GM18499 (cell line): ENCODE data around the gene SPDYE2B.
"Not testable (repeated sequence)": the region's sequence is repeated elsewhere in the genome, so short reads cannot be mapped to it uniquely, and the experiment has no call there.

Source experiments
- ATAC-seq: cut with Tn5 transposase; IDR thresholded peaks from one replicate; pipeline ENCODE4 v1.9.1; 2021; ENCODE audit warnings: moderate number of reproducible peaks; ENCODE audit not compliant: insufficient read depth, unreplicated experiment

Gene SPDYE2B, protein sequence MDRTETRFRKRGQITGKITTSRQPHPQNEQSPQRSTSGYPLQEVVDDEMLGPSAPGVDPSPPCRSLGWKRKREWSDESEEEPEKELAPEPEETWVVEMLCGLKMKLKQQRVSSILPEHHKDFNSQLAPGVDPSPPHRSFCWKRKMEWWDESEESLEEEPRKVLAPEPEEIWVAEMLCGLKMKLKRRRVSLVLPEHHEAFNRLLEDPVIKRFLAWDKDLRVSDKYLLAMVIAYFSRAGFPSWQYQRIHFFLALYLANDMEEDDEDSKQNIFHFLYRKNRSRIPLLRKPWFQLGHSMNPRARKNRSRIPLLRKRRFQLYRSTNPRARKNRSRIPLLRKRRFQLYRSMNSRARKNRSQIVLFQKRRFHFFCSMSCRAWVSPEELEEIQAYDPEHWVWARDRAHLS

DNA sequence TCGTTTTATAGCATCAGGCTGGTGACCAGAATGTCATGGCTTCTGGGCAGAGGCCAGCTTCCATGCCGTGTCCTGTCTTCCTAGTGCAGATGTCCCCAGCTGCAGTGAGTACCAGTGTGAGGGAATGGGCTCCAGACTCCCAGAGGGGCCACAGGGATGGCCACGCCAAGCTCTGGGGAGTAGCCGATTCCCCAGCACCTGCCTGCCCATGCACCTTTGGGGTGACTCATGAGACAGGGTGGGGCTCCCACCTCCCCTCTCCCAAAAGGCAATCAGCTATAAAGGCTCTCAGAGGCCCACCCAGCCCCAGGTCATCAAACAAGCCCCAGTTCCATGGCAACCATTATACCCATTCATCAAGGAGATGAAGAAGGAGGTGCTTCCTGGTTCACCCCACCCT lies at the start of gene SPDYE2B:
Gene SPDYE2B (plus strand): TSS at position 396 of the 400 bp plus-strand sequence. CDS start 2,030 bp downstream, outside the sequence.
- ATAC-seq = not testable (repeated sequence)

DNA sequence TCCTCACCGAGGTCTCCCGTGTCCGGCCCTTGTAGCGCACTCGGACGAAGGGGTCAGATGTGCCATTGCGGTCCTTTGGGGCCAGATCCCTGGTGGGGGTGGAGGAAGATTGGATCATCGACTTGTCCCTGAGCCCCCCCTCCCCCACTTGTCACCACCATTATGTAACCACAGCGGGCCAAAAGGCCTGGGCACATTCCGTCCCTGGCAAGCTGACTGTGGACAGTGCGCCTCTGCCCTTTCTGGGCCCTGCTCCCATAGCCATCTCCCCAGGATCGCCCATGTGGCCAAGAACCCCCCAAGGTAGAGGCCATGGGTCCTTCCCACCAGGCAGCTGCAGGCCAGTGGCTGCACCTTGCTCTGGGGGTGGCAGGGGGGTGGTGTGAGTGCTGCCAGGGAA lies 47.8 kb upstream of the SPDYE2B start:
- ATAC-seq = not testable (repeated sequence)

DNA sequence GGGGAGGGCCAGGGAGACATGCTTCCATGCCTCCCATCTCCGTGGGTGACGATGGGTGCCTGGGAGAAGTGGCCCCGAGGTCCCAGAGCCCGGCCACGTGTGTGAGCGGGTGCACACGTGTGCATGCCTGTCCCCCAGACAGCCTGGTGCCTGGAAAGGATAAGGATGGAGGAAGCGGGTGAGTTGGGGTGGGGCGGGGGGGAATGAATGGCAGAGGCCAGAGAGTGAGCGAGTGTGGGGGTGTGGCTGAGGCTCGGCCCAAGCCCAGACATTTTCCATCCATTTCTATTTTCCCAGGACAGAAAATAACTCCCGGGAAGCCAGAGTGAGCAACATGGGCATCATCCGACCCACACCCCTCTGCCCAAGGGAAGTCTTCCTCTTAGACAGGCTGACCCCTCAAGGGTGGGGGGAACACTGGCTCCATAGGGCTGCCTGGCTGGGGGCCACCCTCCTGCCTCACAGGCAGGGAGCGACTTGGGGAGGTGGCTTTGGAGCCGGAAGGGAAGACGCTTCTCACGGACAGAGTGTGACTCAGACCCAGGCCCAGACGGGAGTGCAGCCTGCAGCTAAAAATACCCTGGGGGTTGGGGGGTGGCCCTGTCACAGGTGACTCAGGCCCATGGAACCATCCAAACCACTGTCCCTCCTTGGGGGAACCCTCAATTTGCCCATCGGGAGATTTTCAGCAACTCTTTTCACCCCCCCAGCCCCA lies 45.5 kb upstream of the SPDYE2B start:
- ATAC-seq = not testable (repeated sequence)

DNA sequence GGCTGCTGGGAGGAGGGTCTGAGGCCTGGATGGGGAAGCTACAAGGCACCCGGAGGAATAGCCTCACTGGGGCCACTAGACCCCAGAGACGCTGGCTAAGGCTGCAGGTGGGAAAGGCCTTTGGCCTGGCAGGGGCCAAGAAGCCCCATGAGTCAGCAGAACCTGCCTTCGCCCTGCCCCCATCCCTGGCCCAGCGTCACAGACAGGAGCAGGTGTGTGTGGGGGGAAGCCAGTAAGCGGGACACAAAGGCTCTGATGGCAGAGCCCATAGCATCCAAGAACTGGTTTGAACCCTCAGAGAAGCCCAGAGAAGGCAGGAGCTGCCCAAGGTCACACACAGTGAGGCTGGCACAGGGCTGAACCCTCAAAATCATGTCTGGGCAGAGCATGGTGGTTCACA lies 43.3 kb upstream of the SPDYE2B start:
- ATAC-seq = not testable (repeated sequence)

DNA sequence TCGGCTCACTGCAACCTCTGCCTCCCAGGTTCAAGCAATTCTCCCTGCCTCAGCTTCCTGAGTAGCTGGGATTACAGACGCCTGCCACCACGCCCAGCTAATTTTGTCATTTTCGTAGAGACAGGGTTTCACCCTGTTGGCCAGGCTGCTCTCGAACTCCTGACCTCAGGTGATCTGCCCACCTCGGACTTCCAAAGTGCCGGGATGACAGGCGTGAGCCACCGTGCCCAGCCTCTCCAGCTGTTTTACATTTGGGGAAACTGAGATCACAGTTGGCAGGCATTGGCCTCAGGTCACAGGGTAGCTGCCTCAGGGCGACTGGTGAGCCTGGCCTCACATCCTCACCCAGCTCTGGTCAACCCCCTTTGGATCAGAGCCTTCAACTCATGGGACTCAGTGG lies 40.4 kb upstream of the SPDYE2B start:
- ATAC-seq = not testable (repeated sequence)

DNA sequence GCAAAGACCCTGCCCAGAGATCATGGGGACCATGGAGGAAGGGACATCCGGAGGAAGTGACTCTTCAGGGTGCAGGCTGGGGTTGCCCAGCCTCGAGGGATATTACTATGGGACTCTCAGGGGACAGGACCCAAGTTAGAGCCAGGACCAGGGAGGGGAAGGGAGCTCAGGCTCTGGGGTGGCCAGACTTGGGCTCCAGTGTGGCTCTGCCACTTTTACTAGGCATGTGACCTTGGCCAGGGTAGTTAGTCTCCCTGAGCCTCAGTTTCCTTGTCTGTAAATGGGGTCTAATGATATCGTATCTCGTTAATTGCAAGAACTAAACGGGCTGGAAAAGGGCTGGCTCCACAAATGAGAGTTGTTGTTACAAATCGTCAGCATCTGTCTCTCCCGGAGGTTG lies 39.7 kb upstream of the SPDYE2B start:
- not testable (repeated sequence) for ATAC-seq

DNA sequence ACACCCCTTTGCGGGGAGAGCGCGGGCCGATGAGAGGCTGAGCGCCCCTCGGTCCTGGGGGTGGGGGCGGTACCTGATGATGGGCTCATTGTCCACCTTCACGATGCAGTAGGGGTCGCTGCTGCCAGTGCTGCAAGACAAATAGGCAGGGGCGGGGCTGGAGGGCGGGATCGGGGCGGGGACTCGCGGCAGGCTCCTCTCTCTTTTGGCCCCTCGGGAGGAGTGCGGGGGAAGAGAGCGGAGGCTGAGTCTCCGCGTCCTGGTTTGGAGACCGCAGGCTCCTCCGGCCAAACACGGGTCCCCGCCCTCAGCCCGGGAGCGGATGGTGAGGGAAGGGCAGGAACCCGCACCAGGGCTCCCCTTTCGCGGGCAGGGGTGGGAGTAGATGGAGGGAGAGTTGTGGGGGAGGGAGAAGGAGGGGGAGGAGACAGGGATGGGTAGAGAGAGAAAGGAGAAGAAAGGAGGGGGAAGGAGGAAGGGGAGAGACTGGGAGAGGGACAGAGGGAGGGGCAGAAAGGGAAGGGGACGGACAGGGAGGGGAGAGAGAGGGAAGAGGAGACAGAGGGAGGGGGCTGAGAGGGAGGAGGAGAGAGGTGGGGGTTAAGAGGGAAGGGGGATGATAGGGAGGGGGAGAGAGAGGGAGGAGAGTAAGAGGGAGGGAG lies 39.0 kb upstream of the SPDYE2B start:
- ATAC-seq = not testable (repeated sequence)

DNA sequence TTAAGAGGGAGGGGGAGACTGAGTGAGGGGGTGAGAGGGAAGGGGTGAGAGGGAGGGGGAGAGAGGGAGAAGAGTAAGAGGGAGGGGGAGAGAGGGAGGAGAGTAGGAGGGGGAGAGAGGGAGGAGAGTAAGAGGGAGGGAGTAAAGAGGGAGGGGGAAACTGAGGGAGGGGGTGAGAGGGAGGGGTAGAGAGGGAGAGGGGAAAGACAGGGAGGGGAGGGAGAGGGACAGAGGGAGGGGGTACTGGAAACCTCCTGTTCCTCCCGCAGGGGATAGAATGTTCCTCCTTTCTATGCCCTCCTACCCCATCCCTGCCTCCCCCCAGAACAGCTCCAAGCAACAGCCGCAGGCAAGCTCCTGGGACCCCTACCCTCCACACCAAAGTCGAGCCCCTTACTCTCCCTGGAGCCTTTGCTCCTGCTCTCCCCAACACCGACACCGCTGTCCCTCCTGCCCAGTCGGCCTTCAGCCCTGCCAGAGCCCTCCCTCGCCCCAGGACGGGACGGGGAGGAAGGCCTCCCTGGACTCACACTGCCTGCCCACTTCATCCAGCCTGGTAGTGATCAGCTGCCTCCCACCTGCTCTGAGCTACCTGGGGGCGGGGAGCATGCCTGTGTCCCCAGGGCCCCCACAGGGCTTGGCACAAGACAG lies 38.3 kb upstream of the SPDYE2B start:
- not testable (repeated sequence) for ATAC-seq

DNA sequence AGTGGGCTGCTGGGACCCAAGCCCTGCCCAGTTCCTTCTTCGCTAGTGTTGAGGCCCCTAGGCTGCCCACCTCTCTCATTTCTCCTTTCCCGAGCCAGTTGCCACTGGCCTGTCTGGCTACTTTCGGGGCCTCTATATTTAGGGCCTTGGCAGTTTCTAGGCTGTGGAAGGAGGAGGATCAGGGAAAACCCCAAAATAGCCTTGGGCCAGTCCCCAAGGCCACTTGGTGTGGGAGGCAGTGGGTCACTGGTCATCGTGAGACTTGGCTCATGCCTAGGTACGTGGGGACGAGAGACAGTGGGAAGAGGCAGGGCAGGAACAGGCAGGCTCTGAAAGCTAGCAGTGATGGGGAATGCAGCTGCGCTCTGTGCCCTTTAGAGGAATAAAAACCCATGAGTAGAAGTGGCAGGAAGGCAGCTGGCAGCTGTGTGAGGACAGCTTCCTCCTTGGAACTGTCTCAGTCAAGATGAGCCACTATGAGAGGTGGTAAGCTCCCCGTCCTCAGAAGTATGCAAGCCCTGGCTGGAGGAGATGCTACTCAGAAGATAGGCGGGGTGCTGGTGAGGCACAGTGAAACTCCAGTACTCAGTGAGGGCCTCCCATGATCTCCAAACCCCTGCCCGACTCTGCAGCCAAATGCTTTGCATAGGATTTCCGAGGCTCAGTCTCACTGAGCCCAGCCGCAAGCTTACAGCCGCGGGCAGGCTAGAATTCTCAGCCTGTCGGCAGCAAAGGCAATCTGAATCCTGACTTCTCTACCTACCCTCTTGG lies 36.4 kb upstream of the SPDYE2B start:
- peak; percentile 60 for ATAC-seq

DNA sequence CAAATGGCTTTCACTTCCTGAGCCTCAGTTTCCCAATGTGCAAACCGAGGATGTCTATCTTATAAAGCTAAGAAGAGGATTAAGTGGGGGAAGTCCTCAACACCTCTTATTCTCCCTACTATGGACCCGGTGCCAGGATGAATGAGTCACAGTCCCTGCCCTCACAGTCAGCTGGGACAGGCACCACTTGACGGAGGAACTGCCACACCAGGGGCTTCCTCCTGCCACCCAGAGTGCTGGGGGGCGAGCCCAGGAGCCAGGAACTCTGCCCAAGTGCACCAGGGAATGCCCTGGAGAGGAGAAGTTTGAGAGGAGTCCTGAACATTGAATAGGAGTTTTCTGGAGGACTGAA lies 35.8 kb upstream of the SPDYE2B start:
- ATAC-seq = peak; percentile 21

DNA sequence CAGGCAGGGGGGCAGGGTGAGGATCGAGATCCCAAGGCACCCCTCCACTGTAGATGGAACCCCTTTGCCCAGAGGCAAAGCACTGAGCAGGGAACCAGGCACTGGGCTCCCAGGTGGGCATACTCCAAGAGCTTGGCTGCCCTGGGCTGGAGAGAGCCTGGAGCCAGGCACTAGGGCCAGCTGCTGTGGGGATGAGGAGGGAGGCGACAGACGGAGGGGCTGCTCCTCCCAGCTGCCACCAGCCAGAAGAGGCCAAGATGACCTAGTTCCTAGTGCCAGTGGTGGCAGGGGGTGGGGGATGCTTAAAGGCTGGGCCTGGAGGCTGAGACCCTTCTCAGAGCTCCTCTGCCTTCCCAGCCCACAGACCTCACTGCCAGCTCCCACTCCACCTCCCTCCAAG lies 35.2 kb upstream of the SPDYE2B start:
- ATAC-seq = not testable (repeated sequence)

DNA sequence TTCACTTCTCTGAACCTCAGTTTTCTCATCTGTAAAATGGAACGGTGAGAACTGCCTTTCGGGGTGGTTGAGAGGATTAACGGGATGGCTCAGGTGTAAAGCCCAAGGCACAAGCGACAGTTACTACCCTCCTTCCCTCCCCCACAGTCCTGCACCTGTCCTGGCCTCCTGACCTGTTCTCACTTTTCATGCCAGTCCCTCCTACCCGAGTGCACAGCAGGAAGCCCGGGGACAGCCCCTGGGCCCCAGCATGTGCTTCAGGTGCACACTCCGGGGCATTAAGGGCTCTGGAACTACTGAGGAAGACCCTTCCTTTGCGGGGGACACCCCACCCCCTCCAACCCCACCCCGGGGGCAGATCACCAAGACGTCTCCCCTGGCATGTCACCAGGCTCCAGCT lies 34.2 kb upstream of the SPDYE2B start:
- ATAC-seq = not testable (repeated sequence)

DNA sequence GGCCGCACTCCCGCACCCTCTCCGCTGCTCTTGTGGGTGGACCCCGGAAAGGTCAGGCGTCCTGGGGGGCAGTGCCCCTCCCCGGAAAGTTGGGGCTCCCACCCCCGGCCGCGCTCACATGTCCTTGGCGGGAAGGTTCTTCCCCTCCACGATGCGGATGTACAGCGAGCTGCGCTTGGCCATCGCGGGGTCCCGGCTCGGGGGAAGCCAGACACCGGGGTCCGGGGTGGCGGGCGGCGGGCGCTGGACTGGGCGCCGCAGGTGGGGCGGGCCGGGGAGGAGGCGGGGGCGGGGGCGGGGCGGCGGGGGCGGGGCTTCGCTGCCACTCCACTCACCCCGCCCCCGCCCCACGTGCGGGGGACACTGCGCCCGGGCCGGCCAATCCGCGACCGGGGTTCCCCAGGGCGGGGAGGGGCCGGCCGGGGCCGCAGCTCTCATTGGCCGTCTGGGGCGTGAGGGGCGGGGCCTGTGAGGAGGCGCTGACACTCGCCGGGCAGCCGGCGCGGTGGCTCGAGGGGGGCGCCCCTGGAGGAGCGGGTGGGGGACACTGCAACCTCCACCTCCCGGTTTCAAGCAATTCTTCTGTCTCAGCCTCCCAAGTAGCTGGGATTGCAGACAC lies 33.5 kb upstream of the SPDYE2B start, which contains the start of gene RASA4:
Gene RASA4 (minus strand): TSS at position 250 of the 619 bp plus-strand sequence. CDS start 67 bp downstream, at position 183.
- ATAC-seq = not testable (repeated sequence)

DNA sequence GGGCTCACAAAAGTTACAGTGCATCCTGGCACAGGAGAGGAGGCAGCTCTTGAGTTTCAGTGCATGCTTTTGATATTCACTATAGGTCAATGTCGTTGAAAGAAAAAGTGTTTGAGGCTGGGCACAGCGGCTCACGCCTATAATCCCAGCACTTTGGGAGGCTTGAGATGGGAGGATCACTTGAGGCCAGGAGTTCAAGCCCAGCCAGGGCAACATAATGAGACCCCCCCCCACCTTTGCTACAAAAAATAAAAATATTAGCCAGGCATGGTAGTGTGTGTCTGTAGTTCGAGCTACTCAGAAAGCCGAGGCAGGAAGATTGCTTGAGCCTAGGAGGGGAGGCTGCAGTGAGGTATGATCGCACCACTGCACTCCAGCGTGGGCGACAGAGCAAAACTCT lies 32.0 kb upstream of the SPDYE2B start:
- ATAC-seq = not testable (repeated sequence)

DNA sequence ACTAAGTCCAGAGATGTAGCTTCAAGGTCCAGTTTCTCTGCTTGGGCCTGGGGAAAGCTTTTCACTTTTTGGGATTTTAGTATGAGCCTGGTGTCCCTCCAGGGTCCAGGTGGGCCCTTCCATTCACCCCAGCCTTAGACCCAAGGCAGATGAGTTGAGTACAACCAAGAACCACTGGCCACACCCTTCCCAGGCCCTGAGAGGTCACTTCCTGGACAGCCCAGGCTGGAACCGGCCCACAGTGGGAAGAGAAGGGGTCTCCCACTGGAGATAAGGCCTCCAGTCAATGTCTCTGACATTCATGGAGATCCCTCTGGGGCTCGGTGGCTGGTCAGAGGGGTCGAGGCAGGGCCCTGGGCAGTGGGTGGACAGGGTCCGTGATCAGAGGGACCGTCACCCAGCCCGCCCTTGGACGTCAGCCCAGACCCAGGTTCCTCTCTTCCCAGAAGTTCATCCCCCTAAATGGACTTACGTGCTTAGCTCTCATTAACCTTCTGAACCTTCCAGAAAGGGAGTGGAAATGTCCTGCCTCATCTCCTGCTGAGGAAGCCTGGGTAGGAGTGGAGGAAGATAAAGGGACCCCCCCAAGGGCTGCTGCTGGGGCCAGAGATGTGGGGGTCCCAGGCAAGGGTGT lies 22.7 kb upstream of the SPDYE2B start:
- not testable (repeated sequence) for ATAC-seq

DNA sequence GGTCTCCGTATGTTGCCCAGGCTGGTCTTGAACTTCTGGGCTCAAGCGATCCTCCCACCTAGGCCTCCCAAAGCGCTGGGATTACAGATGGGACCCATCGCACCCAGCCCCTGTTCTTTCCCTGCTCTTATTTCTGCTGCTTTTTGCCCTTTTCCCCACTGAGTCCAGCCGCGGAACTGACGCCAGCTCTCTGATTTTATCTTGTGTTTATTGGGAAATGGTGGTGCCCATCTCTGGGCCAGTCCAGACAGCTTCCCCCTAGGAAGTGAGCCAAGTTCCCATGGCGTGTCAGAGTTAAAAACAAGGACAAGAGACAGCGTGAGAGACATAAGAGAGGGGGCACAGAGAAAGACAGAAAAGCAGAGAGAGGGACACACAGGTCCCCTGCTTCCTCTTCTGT lies 19.5 kb upstream of the SPDYE2B start:
- not testable (repeated sequence) for ATAC-seq

DNA sequence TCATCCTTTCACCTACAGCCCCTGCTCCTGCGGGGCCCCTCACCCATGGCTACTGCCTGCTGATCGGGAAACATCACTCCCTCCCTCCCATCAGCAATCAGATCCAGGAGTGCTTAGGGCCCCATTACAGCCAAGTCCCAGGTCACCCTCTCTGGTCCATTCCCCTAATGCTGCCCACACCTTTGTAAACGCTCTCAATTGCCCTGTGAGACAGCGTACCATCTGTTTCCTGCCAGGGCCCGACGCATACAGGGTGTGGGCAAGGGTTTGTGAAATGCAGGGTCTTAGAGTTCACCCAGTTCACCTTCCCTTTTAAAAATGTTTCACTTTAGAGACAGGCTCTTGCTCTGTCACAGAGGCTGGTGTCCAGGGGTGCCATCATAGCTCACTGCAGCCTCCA lies 15.8 kb upstream of the SPDYE2B start:
- ATAC-seq = not testable (repeated sequence)

DNA sequence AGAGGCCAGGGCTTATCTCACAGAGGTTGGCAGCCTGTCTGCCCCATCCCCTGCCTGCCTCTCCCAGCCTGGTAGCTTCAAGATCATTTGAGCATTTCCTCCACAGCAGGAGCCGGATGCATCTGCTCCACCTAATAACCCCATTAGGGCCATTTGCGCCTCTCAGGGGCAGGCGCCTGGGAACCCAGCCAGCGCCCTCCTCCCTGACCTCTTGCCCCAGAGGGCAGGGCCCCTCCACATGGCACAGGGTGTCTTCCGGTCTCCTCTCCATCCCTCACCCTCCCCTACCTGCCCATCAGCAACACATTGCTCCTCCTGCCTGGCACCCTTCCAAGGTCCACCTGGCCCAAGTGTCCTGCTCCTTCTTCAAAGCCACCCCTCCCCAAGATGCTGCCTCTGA lies 14.8 kb upstream of the SPDYE2B start:
- not testable (repeated sequence) for ATAC-seq

DNA sequence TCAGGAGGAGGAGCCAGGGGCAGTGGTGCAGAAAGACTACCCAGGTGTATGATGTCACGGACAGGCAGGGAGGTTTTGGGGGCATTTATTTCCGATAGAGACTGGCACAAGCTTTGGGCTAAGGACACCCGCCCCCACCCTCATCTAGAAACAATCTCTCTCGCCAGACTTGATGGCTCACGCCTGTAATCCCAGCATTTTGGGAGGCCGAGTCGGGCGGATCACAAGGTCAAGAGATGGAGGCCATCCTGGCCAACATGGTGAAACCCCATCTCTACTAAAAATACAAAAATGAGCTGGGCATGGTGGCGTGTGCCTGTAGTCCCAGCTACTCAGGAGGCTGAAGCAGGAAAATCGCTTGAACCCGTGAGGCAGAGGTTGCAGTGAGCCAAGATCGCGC lies 13.2 kb upstream of the SPDYE2B start:
- not testable (repeated sequence) for ATAC-seq
